ENCODE results near the gene KDM2A.
"Not testable (repeated sequence)": the region's sequence is repeated elsewhere in the genome, so short reads cannot be mapped to it uniquely, and the experiment has no call there.

KDM2A gene

GRCh38 chr11:67174311-67174710, 55.2 kb downstream of the KDM2A start:
- DNase-seq = peak; percentile 9

- DNase-seq = no peak
Measured at GRCh38 chr11:67177399-67178281, 58.6 kb downstream of the KDM2A start.

GRCh38 chr11:67178421-67178820, 59.4 kb downstream of the KDM2A start:
- DNase-seq = peak; percentile 39

- DNase-seq = peak; percentile 24
Measured at GRCh38 chr11:67178878-67179277, 59.8 kb downstream of the KDM2A start.

GRCh38 chr11:67179892-67180490, 60.9 kb downstream of the KDM2A start:
- peak; percentile 25 for DNase-seq

- DNase-seq = no peak
Measured at GRCh38 chr11:67194096-67194495, 75.0 kb downstream of the KDM2A start.

- peak; percentile 82 for DNase-seq
Measured at GRCh38 chr11:67195971-67196456, 77.0 kb downstream of the KDM2A start.

GRCh38 chr11:67197606-67198005, 78.5 kb downstream of the KDM2A start:
- DNase-seq = no peak

- not testable (repeated sequence) for DNase-seq
Measured at GRCh38 chr11:67198781-67199180, 79.7 kb downstream of the KDM2A start.

- no peak for DNase-seq
Measured at GRCh38 chr11:67199751-67200150, 80.7 kb downstream of the KDM2A start.

GRCh38 chr11:67202028-67202427, 83.0 kb downstream of the KDM2A start:
- no peak for DNase-seq

- DNase-seq = no peak
Measured at GRCh38 chr11:67204822-67205221, 85.8 kb downstream of the KDM2A start.

- not testable (repeated sequence) for DNase-seq
Measured at GRCh38 chr11:67209222-67209621, 90.2 kb downstream of the KDM2A start.

- DNase-seq = no peak
Measured at GRCh38 chr11:67211656-67212436, 92.8 kb downstream of the KDM2A start.

GRCh38 chr11:67213178-67213621, 94.1 kb downstream of the KDM2A start:
- DNase-seq = no peak

- DNase-seq = no peak
Measured at GRCh38 chr11:67227726-67228125, 108.7 kb downstream of the KDM2A start.

- DNase-seq = no peak
Measured at GRCh38 chr11:67230406-67230805, 111.3 kb downstream of the KDM2A start.

- DNase-seq = no peak
Measured at GRCh38 chr11:67230886-67231285, 111.8 kb downstream of the KDM2A start.

GRCh38 chr11:67233584-67234190, 114.6 kb downstream of the KDM2A start:
- DNase-seq = no peak

- not testable (repeated sequence) for DNase-seq
Measured at GRCh38 chr11:67234571-67234970, 115.5 kb downstream of the KDM2A start.

GRCh38 chr11:67237574-67237973, 118.5 kb downstream of the KDM2A start:
- DNase-seq = no peak

- DNase-seq = no peak
Measured at GRCh38 chr11:67238894-67239782, 120.1 kb downstream of the KDM2A start.

Measured in fibroblast of upper back skin (primary cell).